Thyroid gland (tissue), 4 donors: ENCODE data around the gene PDE11A.

Experiments used
- CTCF ChIP-seq, 6 experiments: fragments of 200-600 bp in 3 of 6; fragments of 450-650 bp in 3 of 6; sonication (generic) in 3 of 6; IDR thresholded peaks; one replicate each; pipeline ENCODE4 v1.5.1; 2016 to 2019; ENCODE audit warnings: antibody characterized with exemption in 6 of 6, mild to moderate bottlenecking in 2 of 6, inconsistent platforms in 1 of 6, moderate library complexity in 1 of 6
- POLR2A ChIP-seq, 2 donors: fragments of 450-650 bp; IDR thresholded peaks; one replicate each; pipeline ENCODE4 v1.6.1; 2017; ENCODE audit warnings: antibody characterized with exemption in 2 of 2, mild to moderate bottlenecking in 2 of 2, moderate library complexity in 1 of 2

DNA sequence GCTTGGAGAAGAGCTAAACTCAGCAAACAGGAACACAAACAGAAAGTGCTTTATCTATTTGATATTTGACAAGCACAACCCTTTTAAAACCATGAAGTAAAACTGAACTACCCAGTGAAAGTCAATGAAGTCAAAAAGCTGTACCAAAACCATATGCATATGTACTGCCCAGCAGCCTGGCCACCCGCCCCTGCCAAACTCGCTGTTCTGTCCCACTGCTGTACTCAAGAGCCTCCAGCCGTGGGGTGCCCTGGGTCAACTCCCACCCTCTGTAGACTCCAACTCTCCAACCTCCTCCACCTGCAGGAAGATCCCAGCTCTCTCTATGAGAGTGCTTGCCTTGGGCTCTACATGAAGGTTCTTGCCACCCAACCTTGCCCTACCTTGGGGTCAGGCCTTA, 411.8 kb downstream of the PDE11A start:
- no peak for TF ChIP-seq CTCF (IDR thresholded peaks at IDR 0.05)
- TF ChIP-seq POLR2A (IDR thresholded peaks at IDR 0.05): no peak
